Lower leg skin (tissue), 4 donors: ENCODE measurements around the gene YIPF5. TPM values are rescaled to one million over a fixed set of nuclear protein-coding genes. Genes with fewer than 3 reads are reported as not detected.

Experiments used
- DNase-seq, 2 donors: peaks; one replicate each; pipeline ENCODE4 v3.0.0-alpha.2; 2019; ENCODE audit warnings: low spot score in 2 of 2
- H3K4me3 ChIP-seq: fragments of 200-600 bp; sonication (generic); 2 replicates; pipeline ENCODE4 v1.5.1; 2017; ENCODE audit warnings: mild to moderate bottlenecking, low read depth; ENCODE audit not compliant: poor library complexity, severe bottlenecking
- POLR2A ChIP-seq, 2 donors: fragments of 450-650 bp; IDR thresholded peaks; one replicate each; pipeline ENCODE4 v1.6.1; 2016 to 2017; ENCODE audit warnings: antibody characterized with exemption in 2 of 2, mild to moderate bottlenecking in 1 of 2, moderate library complexity in 1 of 2
- WGBS, 2 donors: methylation state at CpG; one replicate each; pipeline ENCODE4 v1.1.5; 2018; 5-methylcytosine and 5-hydroxymethylcytosine counted together
- intact Hi-C: fragments of 100-400 bp; cut with DNase I; formaldehyde crosslinking; loops from one replicate; pipeline ENCODE4 v1.15.0; 2023; ENCODE audit warnings: low total_unique reads
- total RNA-seq, 4 donors: library from RNA; depleted of rRNA; stranded (reverse); fragments of >200 nt; gene quantifications; one replicate each; pipeline ENCODE4 v1.1.0, GENCODE V29; 2016
- TF ChIP-seq, protein P1 (sequence below), 3 donors: fragments of 450-650 bp; IDR thresholded peaks; one replicate each; pipeline ENCODE4 v1.5.1; 2016; ENCODE audit warnings: antibody characterized with exemption in 3 of 3, mild to moderate bottlenecking in 3 of 3, moderate library complexity in 2 of 3

Gene YIPF5
- total RNA-seq, 4 donors from 2014 or later = 30.4 to 35.0 (median 33.2) TPM

DNA sequence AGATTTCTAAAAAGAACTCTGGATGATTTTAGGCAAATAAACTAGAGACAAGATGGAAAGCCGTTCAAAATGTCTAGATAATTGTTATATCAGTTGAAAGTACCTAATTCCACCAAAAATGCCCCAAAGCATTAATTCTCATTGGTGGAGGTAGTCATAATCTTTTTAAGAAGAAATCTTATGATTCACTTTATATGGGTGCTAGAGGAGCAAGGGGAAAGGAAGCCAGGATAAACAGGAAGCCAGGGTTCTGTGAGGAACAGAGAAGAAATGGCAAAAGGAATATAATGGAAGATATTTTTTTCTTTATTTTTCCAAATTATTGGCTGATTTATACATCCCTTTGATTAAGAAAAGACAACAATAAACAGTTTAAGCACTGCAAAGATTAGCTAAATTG lies 7.8 kb downstream of the YIPF5 start:
- intact Hi-C loops = no loop called here
- TF ChIP-seq POLR2A (IDR thresholded peaks at IDR 0.05) = no peak
- TF ChIP-seq, protein P1, sequence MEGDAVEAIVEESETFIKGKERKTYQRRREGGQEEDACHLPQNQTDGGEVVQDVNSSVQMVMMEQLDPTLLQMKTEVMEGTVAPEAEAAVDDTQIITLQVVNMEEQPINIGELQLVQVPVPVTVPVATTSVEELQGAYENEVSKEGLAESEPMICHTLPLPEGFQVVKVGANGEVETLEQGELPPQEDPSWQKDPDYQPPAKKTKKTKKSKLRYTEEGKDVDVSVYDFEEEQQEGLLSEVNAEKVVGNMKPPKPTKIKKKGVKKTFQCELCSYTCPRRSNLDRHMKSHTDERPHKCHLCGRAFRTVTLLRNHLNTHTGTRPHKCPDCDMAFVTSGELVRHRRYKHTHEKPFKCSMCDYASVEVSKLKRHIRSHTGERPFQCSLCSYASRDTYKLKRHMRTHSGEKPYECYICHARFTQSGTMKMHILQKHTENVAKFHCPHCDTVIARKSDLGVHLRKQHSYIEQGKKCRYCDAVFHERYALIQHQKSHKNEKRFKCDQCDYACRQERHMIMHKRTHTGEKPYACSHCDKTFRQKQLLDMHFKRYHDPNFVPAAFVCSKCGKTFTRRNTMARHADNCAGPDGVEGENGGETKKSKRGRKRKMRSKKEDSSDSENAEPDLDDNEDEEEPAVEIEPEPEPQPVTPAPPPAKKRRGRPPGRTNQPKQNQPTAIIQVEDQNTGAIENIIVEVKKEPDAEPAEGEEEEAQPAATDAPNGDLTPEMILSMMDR (IDR thresholded peaks at IDR 0.05) = no peak
- no peak for DNase-seq
- H3K4me3 ChIP-seq = no peak overlapping the region
- WGBS, 2 donors = 93 to 98% methylated on average over 1 of the region's 1 CpG

DNA sequence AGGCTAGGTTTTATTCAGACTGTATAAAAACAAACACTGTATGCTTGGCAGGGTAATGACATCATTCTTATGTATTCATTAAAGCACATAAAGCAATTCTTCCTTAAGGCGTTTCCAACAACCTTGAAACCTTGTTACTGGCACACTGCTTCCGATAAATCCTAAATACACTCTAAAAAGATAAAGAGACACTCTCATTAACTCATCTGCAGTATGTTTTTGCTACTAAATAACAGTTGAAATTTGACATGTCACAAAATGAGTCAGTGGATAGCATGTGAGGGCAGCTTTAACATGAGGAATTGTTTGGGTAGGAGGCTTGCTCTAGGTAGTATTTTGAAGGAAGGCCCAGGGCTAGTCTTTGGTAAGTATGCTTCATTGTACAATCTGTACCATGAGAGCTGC lies 13.7 kb downstream of the YIPF5 start:
- TF ChIP-seq, protein P1 (IDR thresholded peaks at IDR 0.05) = no peak
- TF ChIP-seq POLR2A (IDR thresholded peaks at IDR 0.05) = no peak
- DNase-seq = no peak

GRCh38 chr5:144151026-144151425 lies 19.4 kb downstream of the YIPF5 start:
- DNase-seq = no peak
- 87 to 88% methylated on average over 3 of the region's 3 CpGs for WGBS, 2 donors
- intact Hi-C loops = no loop called here
- no peak overlapping the region for H3K4me3 ChIP-seq
- no peak for TF ChIP-seq POLR2A (IDR thresholded peaks at IDR 0.05)
- TF ChIP-seq, protein P1 (IDR thresholded peaks at IDR 0.05) = no peak

More for the DNA sequence above, 13.7 kb downstream of the YIPF5 start:
- no peak overlapping the region for H3K4me3 ChIP-seq
- 36 to 42% methylated on average over 2 of the region's 2 CpGs for WGBS, 2 donors
- intact Hi-C loops = no loop called here

GRCh38 chr5:144144956-144145751 lies 25.3 kb downstream of the YIPF5 start:
- DNase-seq = no peak
- intact Hi-C loops = no loop called here
- no peak overlapping the region for H3K4me3 ChIP-seq
- WGBS, 2 donors = 57 to 67% methylated on average over 4 of the region's 4 CpGs
- no peak for TF ChIP-seq POLR2A (IDR thresholded peaks at IDR 0.05)
- TF ChIP-seq, protein P1 (IDR thresholded peaks at IDR 0.05) = no peak

DNA sequence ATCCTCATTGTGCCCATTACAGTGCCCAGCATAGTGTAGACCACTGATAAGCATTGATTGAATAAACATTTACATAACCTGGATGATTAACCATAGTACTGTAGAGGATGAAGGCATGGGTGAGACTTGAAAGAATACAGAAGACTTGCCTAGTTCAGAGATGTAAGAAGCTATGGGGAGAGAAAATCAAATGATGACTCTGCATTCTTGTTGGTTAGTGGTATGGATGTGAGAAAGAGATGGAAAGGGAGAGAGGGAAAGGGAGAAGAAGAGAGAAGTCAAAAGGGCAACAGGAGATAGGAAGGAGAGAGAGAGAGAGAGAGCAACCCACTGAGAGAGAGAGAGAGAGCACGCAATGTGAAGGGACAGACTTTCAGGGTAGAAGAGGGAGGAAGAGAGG lies 26.8 kb downstream of the YIPF5 start:
- no peak for TF ChIP-seq POLR2A (IDR thresholded peaks at IDR 0.05)
- WGBS, 2 donors = 93 to 97% methylated on average over 1 of the region's 1 CpG
- H3K4me3 ChIP-seq = no peak overlapping the region
- intact Hi-C loops = no loop called here
- DNase-seq = no peak

DNA sequence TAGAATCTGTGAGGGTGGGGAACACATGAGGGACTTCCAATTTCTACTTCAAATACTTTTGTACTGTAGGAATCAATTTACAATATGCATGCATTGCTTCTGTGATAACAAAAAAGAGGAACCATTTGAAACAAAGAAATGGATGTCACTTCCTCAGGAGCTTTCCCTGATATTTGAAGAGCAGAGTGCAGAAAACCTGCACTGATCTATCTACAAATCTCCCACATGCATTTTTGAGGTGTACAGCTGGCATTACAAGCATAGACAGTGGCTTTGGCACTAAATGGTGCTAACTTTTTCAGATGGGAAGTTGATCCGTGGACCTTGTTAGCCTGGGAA lies 27.7 kb downstream of the YIPF5 start:
- intact Hi-C loops = no loop called here
- DNase-seq = no peak
- 32 to 35% methylated on average over 1 of the region's 1 CpG for WGBS, 2 donors
- no peak overlapping the region for H3K4me3 ChIP-seq
- no peak for TF ChIP-seq POLR2A (IDR thresholded peaks at IDR 0.05)
- TF ChIP-seq, protein P1 (IDR thresholded peaks at IDR 0.05) = no peak
